ENCODE data around the gene TWSG1. TPM values are rescaled to one million over a fixed set of nuclear protein-coding genes. Genes with fewer than 3 reads are reported as not detected.
"Not testable (repeated sequence)": the region's sequence is repeated elsewhere in the genome, so short reads cannot be mapped to it uniquely, and the experiment has no call there.

TWSG1 gene
- polyA plus RNA-seq, 10 donors = 49.9 to 102 (median 68.1) TPM

GRCh38 chr18:9380621-9381395 lies 46.2 kb downstream of the TWSG1 start:
- peak; percentile 47 to 86 (median 73) for DNase-seq

- no peak for DNase-seq
Observed at GRCh38 chr18:9386879-9387278, 52.3 kb downstream of the TWSG1 start.

- DNase-seq = no peak
Observed at GRCh38 chr18:9387891-9388290, 53.3 kb downstream of the TWSG1 start.

GRCh38 chr18:9389706-9390105 lies 55.1 kb downstream of the TWSG1 start:
- no peak for DNase-seq

- no peak for DNase-seq
Observed at GRCh38 chr18:9392726-9393125, 58.2 kb downstream of the TWSG1 start.

- DNase-seq = no peak
Observed at GRCh38 chr18:9394046-9394445, 59.5 kb downstream of the TWSG1 start.

- no peak for DNase-seq
Observed at GRCh38 chr18:9400197-9400596, 65.6 kb downstream of the TWSG1 start.

GRCh38 chr18:9401176-9401575 lies 66.6 kb downstream of the TWSG1 start:
- DNase-seq = no peak

- DNase-seq = not testable (repeated sequence)
Observed at GRCh38 chr18:9402358-9403007, 67.9 kb downstream of the TWSG1 start.

GRCh38 chr18:9403795-9404564 lies 69.4 kb downstream of the TWSG1 start:
- no peak for DNase-seq

- no peak for DNase-seq
Observed at GRCh38 chr18:9404565-9405060, 70.0 kb downstream of the TWSG1 start.

- no peak for DNase-seq
Observed at GRCh38 chr18:9405130-9405529, 70.6 kb downstream of the TWSG1 start.

GRCh38 chr18:9405977-9406376 lies 71.4 kb downstream of the TWSG1 start:
- DNase-seq = no peak

- DNase-seq = no peak
Observed at GRCh38 chr18:9410515-9410914, 75.9 kb downstream of the TWSG1 start.

GRCh38 chr18:9413576-9413975 lies 79.0 kb downstream of the TWSG1 start:
- peak; percentile 74 to 92 (median 80) for DNase-seq

GRCh38 chr18:9416563-9417072 lies 82.0 kb downstream of the TWSG1 start:
- peak in 1 of 3 donors; percentile 72 for DNase-seq

- DNase-seq = peak; percentile 47 to 94 (median 85)
Observed at GRCh38 chr18:9417073-9417851, 82.7 kb downstream of the TWSG1 start.

- no peak for DNase-seq
Observed at GRCh38 chr18:9418047-9418690, 83.6 kb downstream of the TWSG1 start.

- DNase-seq = no peak
Observed at GRCh38 chr18:9419956-9420631, 85.5 kb downstream of the TWSG1 start.

Data from muscle of back (tissue), 11 donors.